HL-60/S4 treated with phorbol 12-myristate 13-acetate at 8.2 ng/mL for 4 days and 3 days (cell line): ENCODE results near the gene COL27A1.

Experiments
- in situ Hi-C: fragments of 300-500 bp; cut with MboI; formaldehyde crosslinking; loops from 2 replicates; pipeline ENCODE4 v1.15.0; 2022; ENCODE audit warnings: low sequenced_read_pairs

The COL27A1 gene

DNA sequence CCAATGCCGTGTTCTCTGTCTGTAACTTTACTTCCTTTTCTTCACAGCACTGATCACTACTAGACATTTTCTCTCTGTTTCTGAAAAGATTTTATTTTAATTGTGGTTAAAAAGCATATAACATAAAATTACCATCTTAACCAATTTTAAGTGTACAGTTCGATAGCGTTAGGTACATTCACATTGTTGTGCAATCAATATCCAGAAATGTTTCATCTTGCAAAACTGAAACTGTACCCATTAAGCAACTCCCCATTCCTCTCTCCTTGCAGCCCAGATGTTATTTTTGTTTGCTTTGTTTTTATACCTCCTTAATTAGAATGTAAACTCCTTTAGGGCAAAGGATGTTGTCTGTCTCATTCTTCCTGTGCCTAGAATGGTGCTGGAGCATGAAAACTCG is 47.5 kb downstream of the COL27A1 start:
- in situ Hi-C loops = no loop called here

DNA sequence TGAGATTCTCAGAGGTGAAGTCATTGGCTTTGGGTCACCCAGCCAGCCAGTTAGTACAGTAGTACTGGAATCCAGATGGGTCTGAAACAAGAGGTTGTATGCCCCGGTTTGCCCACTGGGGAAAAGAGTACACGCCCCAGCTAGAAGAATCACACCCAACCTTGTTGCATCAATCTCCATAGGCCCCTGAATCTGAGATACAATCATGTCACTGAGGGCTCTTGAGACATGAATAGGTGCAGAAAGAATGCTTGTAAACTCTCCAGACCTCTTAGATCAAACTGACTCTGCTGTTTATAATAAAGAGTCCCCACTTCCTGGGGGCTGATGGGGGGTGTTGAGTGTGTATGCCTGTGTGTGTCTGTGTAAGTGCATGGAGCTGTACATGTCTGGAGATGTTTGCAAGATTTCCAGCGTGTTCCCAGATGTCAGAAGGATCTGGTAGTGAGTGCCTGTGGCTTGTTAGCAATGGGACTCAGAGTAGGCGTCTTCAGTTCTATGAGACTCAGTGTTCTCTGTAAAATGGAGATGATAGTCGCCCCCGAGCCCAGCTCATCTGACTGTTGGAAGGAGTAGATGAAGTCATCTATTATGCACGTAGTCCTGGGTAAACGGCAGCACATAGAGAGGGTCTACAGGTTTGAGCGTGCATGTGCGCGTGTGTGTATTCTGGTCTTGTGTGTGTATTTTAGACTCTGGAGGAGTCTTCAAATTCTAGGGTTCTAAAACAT is 48.2 kb downstream of the COL27A1 start:
- in situ Hi-C loops = no loop called here

DNA sequence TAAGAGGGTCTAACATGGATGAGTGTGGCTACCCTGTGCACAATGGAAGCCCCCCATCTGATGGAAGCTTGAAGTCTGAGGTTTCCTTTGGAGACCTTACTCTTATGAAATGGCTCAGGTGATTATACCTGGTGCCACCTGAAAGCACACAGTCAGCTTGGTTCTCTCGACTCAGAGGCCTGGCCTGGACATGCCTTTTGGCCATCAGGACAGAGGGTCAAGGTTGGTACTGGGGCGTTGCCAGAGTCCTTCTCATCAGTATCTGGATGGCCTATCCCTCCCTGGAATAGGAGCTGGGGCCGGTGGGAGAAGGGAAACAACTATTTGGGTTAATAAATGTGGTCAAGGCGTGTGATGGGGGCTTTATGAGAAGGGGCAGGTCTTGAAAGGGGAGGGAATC is 48.9 kb downstream of the COL27A1 start:
- in situ Hi-C loops = no loop called here

DNA sequence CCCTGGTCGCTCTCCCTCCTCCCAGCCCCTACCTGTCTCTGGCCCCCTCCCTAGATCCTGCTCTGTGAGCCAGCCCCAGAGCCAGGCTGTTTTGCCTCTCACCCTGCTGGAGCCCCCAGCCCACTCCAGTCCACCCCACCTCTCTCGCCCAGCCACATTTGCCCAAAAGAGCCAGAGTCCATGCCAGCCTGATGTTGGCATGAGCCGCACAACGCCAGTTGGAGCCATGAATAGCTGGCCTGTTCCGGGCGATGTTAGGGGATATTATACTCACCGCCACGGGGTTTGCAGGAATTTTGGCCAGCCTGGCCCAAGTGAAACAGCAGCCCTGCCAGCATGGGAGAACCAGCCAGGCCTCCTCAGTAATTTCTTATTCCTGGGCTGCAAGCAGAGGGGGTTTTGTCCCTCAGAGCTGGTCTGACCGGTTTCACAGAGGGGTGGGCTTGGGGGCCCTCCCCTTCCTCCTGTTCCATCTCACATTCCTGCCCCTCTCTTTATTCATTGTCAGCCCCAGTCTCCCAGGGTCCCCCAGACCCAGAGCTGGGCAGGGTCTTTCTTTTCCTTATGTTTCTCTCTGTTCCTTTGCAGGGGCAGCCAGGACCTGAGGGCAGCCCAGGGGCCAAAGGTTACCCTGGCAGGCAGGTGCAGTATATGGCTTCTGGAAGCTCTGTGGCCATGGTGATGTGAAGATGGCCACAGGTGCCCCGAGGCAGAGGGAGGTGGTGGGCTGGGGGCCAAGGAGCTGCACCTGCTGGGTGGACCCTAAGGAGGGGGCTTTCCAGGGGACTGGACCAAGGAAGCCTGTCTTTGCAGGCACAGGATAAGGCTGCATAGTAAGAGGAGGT is 50.1 kb downstream of the COL27A1 start:
- in situ Hi-C loops = no loop called here

DNA sequence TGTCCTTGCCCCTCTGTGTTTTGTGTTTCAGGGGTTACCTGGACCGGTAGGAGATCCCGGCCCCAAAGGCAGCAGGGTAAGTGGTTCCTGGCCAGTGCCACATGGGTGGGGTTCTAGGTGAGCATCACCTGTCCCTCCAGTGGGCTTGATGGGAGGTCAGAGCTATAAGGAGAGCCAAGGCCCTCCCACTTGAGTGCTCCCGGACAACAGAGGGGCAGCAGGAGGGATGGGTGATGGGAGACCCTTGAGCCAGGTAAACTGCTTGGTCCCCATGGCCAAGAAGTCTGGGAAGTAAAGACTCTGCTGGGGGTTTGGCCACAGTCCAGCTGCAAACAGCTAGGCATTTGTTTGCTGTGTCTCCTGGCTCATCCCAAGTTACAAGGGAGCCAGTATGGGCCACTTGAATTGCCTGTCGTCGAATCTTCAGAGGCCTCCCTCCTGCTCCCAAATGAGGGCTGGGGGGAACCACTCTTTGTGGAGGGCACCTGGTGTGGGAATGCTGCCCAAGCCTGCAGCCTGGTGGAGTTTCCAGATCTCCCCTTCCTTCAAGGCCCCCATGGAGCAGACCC is 51.0 kb downstream of the COL27A1 start:
- in situ Hi-C loops = no loop called here

DNA sequence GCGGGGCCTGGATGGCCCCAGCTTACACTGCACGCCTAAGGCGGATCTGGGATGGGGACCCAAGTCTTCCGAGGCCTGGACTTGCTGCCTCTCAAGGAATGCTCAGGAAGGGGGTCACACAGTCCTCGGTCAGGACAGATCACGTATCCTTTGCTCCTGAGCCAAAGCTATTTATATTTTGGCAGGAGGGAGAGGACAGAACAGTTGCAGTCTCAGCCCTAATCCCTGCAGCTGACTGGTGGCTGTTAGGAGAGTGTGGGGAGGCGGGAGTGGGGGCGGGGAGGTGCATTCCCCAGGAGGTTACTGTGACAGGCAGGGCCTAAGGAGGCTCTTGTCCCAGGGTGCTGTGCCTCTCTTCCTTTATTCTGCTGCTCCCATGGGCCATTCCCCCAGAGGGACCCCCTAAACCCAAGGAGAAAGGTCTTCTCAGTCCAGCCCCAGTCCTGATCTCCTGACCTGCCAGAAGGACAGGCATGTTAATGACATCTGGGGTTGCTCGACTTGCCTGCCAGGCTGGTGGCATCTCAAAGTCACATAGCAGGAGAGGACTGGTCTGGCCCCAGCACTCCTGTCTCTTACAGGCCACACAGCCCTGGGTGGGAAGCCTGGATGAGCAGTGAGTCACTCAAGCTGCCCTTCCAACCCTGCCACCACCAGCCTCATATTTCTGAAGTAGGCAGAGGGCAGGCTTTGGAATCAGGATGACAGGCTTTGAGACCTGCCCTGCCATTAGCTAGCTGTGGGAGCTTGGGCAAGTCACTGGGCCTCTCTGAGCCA is 51.9 kb downstream of the COL27A1 start:
- in situ Hi-C loops = no loop called here

DNA sequence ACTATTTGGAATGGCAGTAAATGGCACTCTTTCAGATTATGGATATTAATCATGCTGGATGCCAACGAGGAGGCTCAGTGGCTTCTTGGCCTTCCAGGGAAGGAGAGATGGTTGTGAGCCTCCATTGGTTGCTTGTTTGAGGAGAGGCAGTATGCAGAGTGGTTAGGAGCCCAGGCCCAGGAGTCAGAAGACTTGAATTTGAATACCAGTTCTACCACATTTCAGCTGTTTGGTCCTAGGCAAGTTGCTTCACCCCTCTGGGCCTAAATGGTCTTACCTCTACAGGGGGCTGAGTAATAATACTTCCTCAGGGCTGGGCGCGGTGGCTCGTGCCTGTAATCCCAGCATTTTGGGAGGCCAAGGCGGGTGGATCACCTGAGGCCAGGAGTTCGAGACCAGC is 52.5 kb downstream of the COL27A1 start:
- in situ Hi-C loops = no loop called here

DNA sequence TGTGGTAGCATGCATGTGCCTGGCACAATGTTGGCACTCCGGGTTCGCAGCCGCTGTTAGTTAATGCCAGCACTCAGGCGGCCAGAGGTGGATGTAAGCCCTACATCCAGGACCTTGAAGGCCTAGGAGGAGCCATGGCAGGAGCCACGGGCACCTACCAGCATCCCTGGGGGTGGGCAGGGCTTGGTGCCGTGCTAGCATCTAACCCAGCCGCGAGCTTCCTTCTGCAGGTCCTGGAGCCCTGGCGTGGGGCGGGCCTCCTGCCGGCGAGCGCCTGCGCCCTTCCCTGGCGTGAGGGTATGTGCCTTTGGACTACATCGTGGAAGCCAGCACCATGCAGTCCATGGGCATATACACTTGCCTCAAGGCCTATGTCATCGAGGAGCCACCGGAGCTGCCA is 53.8 kb downstream of the COL27A1 start:
- in situ Hi-C loops = no loop called here

DNA sequence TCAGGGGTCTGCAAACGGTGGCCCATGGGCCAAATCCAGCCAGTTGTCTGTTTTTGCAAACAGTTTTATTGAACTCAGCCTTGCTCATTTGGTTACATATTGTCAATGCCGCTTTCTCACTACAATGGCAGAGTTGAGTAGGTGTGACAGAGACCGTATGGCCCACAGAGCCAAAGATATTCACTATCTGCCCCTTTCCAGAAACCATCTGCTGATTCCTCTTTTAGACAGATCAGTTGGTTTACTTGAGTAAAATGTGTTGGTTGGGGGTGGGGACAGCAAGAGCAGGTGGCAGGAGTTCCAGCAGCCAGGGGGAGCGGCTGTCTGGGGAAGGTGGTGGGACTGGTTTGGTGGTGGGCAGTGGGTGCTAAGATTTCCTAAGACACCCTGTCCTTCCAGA is 54.8 kb downstream of the COL27A1 start:
- in situ Hi-C loops = no loop called here

DNA sequence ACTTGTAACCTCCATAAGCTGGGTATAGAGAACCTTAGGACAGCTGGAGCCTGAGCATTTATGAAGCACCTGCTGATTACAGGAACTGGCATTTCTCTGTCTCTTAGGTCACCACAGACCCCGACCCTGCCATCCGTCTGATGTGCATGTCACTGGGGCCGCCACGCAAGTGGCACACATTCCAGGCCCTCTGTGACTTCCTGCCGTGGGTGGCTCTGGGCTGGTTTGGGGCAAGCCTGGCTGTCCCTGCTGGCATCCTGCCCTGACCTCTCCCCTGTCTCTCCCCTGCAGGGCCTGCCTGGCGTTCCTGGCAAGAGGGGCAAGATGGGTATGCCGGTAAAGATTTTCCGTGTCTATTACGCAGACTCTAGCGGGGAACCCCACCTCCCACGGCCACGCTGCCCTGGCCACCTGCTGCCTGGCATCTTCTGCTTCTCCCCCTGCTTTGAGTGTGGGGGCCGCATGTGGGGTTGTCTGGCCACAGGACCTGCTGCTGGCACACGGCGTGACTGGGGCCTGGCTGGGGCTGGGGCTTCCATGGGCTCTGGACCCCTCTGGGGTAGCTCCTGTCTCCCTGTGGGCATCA is 55.4 kb downstream of the COL27A1 start:
- in situ Hi-C loops = no loop called here

DNA sequence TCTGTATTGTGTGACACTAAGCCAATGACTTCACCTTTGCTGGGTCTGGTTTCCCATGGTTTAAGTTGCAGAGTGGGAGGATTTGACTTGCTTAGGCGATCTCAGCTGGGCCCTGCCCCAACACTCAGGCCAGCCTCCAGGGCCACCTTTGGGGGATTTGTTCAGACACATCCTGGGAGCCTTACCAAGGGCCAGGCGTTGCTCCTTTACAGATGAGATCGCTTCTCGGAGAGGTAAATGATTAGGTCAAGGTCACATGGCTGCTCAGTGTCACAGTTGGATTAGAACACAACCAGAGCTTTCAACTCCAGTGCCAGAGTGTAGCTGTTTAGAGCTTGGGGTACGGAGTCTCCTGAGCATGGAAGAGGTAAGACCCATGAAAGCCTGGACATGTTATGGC is 57.5 kb downstream of the COL27A1 start:
- in situ Hi-C loops = no loop called here

DNA sequence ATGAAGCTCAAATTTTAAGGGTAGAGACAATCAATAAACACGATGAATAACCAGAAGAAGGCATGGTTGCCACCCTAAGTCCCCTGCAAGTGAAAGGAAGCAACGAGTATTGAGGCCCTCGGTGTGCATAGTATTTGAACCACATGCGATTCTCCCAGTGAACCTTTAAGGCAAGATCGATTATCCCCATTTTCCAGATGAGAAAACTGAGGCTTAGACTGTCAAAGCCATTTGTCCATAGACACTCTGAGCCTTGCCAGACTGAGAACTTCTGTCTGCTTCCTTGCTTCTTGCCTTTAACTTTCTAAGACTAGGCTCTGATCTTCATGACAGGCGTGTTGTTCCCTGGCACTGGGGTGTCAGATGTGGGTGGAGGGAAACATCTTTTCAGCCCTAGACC is 58.2 kb downstream of the COL27A1 start:
- in situ Hi-C loops = no loop called here

DNA sequence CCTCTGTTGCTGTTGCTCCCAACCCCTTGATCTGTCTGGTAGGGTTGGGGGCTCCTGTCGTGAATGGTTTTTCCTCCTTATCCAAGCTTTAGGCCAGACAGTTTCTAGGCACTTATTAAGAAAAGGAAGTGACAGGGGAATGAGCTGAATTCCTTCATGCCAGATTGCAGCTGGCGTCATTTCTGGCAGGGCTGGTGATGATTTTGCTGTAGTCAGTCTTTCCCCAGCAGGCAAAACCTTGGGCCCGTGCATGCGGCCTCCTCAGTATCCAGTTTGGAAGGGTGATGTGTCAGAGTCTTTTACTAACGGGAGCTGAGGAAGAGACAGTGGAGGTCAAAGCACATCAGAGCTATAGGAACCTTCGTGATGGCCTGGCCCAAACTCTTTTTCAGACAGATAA is 58.8 kb downstream of the COL27A1 start:
- in situ Hi-C loops = no loop called here

DNA sequence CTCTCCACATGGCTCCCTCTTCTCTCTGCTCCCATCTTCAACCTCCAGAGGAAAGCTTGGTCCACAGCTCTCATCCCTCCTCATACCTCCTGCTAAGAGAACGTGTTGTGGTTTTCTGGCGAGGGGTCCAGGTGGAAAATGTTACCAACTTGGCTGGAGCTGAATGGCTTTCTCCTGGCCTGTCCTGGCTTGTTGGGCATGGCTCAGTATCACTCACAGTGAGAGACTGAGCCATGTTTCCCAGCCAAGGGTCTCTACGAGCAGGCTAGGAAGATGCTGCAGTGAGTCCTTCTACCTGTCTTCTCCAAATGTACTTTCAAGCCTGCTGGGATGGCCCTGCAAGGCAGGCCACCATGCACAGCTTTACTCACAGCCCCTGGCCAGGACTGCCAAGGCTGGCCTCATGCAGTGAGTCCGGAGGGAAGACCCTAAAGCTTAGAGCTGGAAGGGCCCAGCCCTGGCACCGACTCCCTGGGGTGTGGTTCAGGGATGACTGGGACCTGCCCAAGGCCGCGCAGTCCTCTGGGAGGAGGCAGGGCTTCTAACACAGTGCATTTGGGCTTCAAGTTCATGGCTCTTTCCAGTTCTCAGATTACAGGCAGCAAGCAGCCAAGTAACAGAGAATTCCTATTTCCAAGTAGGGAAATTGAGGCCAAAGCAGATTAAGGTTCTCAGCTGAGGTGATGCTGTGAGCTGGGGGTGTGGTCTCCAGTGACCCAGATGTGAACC is 59.5 kb downstream of the COL27A1 start:
- in situ Hi-C loops = no loop called here

DNA sequence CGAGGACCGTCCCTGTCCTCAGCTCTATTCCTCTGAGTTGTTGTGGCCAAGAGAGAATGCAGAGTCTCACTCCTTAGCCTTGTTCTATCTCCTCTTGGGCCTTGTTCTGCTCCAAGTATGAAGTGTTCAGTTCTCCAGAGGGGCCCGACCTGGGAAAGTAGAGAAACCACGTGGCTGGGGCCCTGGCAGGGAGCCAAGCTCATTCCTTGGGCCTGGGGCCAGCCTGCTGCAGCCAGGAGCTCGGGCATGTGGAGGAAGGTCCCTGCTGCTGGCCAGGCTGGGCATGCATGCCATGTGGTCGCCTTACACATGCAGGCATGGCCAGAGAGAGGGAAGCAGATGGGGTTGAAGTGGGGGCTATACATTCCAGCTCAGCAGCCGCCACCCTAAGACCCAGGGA is 60.7 kb downstream of the COL27A1 start:
- in situ Hi-C loops = no loop called here

DNA sequence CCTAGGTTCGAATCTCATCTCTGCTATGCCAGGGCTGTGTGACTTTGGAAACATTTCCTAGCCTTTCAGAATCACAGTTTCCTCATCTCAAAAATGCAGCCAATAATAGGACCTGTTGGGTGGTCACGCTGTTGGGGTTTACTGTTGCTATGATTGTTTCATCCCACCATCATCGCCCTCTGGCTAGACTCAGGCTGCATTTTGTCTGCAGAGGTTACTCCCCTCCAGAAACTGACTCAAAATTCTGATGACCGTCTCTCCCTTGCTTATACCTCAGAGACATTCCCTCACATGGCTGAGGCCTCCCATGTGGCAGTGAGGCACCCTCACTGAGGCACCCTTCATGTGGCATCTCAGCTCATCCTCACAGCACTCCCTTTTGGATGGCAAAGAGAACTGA is 61.6 kb downstream of the COL27A1 start:
- in situ Hi-C loops = no loop called here

DNA sequence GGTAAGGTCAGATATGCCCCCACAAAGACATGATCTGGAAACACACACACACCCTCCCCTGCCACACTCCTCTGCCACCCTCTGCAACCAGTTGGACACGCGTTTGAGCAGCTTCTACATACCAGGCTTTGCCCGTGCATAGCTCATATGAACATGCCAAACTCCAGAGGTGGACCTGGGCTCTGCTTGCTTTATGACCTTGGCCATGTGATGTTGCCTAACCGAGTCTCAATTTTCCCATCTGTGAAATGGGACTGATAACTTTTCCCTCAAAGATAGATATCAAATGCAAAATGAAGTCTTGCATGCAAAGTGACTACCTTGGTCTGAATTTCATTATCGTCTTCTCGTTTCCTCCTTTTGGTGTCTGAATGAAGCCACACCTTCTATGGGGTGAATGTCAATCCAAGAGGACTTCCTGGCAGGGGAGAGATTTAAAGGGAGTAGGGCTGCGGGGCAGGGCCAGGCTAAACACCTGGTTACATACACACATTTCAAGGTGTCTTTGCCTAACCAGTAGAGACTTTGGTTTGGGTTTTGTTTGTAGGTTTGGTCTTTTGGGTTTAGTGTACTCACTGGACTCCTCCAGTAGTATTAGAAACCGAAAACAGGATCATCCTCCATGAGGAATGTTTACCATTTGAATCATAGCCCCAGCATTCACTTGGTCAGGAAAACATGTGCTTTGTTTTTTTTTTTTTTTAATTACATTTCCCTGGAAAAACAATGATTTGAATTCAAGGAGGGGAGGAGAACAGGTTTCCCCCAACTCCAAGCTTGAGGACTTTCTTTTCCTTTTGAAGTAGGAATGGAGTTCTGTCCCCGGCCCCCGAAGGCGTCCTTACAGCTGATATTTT is 63.2 kb downstream of the COL27A1 start:
- in situ Hi-C loops = no loop called here

DNA sequence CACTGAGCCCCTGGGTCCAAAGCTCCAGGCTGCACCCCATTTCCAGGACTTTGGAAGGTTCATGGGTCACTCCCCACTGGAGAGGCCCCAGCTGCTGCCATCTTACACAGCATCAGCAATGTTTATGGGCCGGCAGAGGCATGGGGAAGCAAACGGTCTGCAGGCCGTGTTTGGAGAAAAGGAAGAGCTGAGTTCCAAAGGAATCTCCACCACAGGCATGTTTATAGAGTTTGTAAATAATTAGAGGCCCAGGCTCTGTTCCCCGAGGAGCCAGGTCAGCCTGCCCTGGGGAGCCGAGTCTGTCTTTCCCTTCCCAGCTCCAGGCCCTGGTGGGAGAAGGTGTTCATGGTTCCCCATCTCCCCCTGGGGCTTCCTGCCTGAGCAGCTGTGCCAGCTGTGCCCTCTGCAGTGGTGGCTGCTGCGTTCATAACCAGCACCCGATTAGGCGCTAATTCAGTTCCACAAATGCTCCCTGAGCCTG is 64.8 kb downstream of the COL27A1 start:
- in situ Hi-C loops = no loop called here
